CD14-positive monocyte (primary cell): ENCODE measurements around the gene ROR1. TPM values are rescaled to one million over a fixed set of nuclear protein-coding genes. Genes with fewer than 3 reads are reported as not detected.

Experiments used
- DNase-seq, 3 donors: peaks; one replicate each; pipeline ENCODE4 v3.0.0-alpha.2; 2011 to 2022
- H2AFZ ChIP-seq: 2 replicates; pipeline ENCODE4 v1.6.0; 2012; ENCODE audit warnings: mild to moderate bottlenecking, low read depth, low read length, inconsistent platforms; ENCODE audit not compliant: insufficient read depth, poor library complexity, severe bottlenecking
- H3K27ac ChIP-seq, 2 donors: 1 replicate in 1 of 2; 2 replicates in 1 of 2; pipeline ENCODE4 v1.5.1; 2012 to 2013; ENCODE audit warnings: low read length in 2 of 2, control low read depth in 1 of 2, inconsistent platforms in 1 of 2, low read depth in 1 of 2, mild to moderate bottlenecking in 1 of 2
- H3K27me3 ChIP-seq, 2 donors: one replicate each; pipeline versions ENCODE4 v1.6.0 to v1.6.1; 2011 to 2013; ENCODE audit warnings: low read length in 2 of 2; ENCODE audit not compliant: control insufficient read depth in 2 of 2, insufficient read depth in 2 of 2
- H3K36me3 ChIP-seq, 2 donors: replicated peaks in 1 of 2; 1 replicate in 1 of 2; 2 replicates in 1 of 2; pipeline versions ENCODE4 v1.5.1 to v1.6.1; 2012 to 2013; ENCODE audit warnings: low read length in 2 of 2, control low read depth in 1 of 2, inconsistent platforms in 1 of 2, mild to moderate bottlenecking in 1 of 2; ENCODE audit not compliant: insufficient read depth in 2 of 2, control insufficient read depth in 1 of 2
- H3K4me1 ChIP-seq, 2 donors: 1 replicate in 1 of 2; 2 replicates in 1 of 2; pipeline versions ENCODE4 v1.5.1 to v1.6.1; 2012 to 2013; ENCODE audit warnings: low read length in 2 of 2, control low read depth in 1 of 2, inconsistent platforms in 1 of 2, mild to moderate bottlenecking in 1 of 2, moderate library complexity in 1 of 2; ENCODE audit not compliant: insufficient read depth in 2 of 2, control insufficient read depth in 1 of 2
- H3K4me2 ChIP-seq: replicated peaks from 2 replicates; pipeline ENCODE3; 2012; ENCODE audit warnings: low read length, moderate library complexity, mild to moderate bottlenecking; ENCODE audit not compliant: poor library complexity, severe bottlenecking; ENCODE audit errors: extremely low read depth
- H3K4me3 ChIP-seq, 3 experiments: fragments of 200-600 bp in 1 of 3; sonication (generic) in 1 of 3; replicated peaks in 1 of 3; 1 replicate in 2 of 3; 2 replicates in 1 of 3; pipeline ENCODE4 v1.5.1; 2011 to 2013; ENCODE audit warnings: low read length in 3 of 3, mild to moderate bottlenecking in 3 of 3, control low read depth in 2 of 3, low read depth in 2 of 3, inconsistent platforms in 1 of 3, moderate library complexity in 1 of 3
- H3K79me2 ChIP-seq: 2 replicates; pipeline ENCODE4 v1.6.0; 2012; ENCODE audit warnings: mild to moderate bottlenecking, control low read depth, inconsistent platforms, low read length, moderate library complexity; ENCODE audit not compliant: insufficient read depth
- H3K9ac ChIP-seq: 2 replicates; pipeline ENCODE4 v1.6.0; 2017; ENCODE audit warnings: low read length, mild to moderate bottlenecking; ENCODE audit not compliant: insufficient read depth, poor library complexity, severe bottlenecking
- H3K9me3 ChIP-seq, 2 donors: replicated peaks in 1 of 2; 1 replicate in 1 of 2; 2 replicates in 1 of 2; pipeline versions ENCODE4 v1.5.1 to v1.6.1; 2012 to 2013; ENCODE audit warnings: low read length in 2 of 2, control low read depth in 1 of 2; ENCODE audit not compliant: control insufficient read depth in 1 of 2, insufficient read depth in 1 of 2
- H4K20me1 ChIP-seq: 2 replicates; pipeline ENCODE4 v1.6.0; 2012; ENCODE audit warnings: mild to moderate bottlenecking, low read length, control low read depth, moderate library complexity; ENCODE audit not compliant: insufficient read depth
- H3K27ac Mint-ChIP-seq, 7 donors: one replicate each; pipeline ENCODE4 v1.8.0; 2020; ENCODE audit warnings: mild to moderate bottlenecking in 7 of 7, mixed read lengths in 7 of 7, moderate library complexity in 6 of 7, inconsistent platforms in 2 of 7
- H3K27me3 Mint-ChIP-seq, 3 donors: one replicate each; pipeline ENCODE4 v1.8.0; 2021 to 2022; ENCODE audit warnings: low read depth in 3 of 3, mild to moderate bottlenecking in 3 of 3, mixed read lengths in 3 of 3, moderate library complexity in 3 of 3, inconsistent platforms in 1 of 3
- H3K36me3 Mint-ChIP-seq, 2 donors: one replicate each; pipeline ENCODE4 v1.8.0; 2020; ENCODE audit warnings: mixed read lengths in 2 of 2, inconsistent platforms in 1 of 2, mild to moderate bottlenecking in 1 of 2
- H3K4me1 Mint-ChIP-seq: one replicate; pipeline ENCODE4 v1.8.0; 2020; ENCODE audit warnings: mild to moderate bottlenecking, mixed read lengths
- H3K4me3 Mint-ChIP-seq, 2 donors: one replicate each; pipeline ENCODE4 v1.8.0; 2020; ENCODE audit warnings: mild to moderate bottlenecking in 2 of 2, mixed read lengths in 2 of 2, moderate library complexity in 1 of 2
- H3K9me3 Mint-ChIP-seq, 7 donors: one replicate each; pipeline ENCODE4 v1.8.0; 2020 to 2022; ENCODE audit warnings: mixed read lengths in 7 of 7, mild to moderate bottlenecking in 6 of 7, moderate library complexity in 6 of 7, inconsistent platforms in 2 of 7
- WGBS: methylation state at CpG from one replicate; pipeline ENCODE4 v1.1.5; 2013; ENCODE audit warnings: missing lambda C conversion rate; ENCODE audit not compliant: insufficient coverage; 5-methylcytosine and 5-hydroxymethylcytosine counted together
- intact Hi-C, 2 donors: fragments of 100-400 bp; cut with micrococcal nuclease; formaldehyde crosslinking; loops; one replicate each; pipeline versions ENCODE4 v1.15.0 to v1.15.1; 2023
- polyA plus RNA-seq, 3 donors: library from polyadenylated mRNA; depleted of rRNA in 1 of 3; unstranded in 2 of 3; stranded (reverse) in 1 of 3; fragments of 300-500 nt in 2 of 3; fragments of >200 nt in 1 of 3; fragmentation: Illumina TruSeq in 2 of 3; gene quantifications; 1 replicate in 2 of 3; 2 replicates in 1 of 3; pipeline ENCODE4 v1.2.3, GENCODE V29; 2012 to 2021
- TF ChIP-seq, protein P1 (sequence below): fragments of 200-600 bp; IDR thresholded peaks from one replicate; pipeline ENCODE4 v1.8.0; 2022; ENCODE audit warnings: antibody characterized with exemption, mild to moderate bottlenecking

ROR1 gene
- polyA plus RNA-seq, 3 donors, result not detected

DNA sequence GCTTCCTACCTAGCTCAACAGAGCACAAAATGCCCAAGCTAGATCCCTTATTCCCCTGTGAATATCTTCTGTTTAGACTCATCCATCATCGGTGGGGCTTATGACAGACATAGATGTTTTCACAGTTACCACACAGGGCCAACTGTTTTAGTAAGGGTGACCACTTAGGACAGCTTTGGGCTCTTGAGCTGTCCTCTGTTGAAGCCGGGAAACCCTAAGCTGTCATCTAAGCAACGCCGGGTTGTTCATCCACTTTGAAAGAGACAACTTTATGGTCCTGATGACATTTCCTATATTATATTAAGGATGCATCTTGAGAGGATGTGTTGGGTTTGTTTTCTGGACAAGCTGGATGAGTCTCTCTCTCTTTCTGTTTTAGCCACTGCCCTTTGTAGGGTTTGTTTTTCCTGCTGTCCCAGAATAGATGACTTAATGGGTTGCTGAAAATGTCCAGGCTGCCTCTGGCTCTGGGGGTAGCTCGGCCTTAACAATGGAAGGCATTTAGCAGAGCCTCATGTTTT lies 319.1 kb downstream of the ROR1 start:
- intact Hi-C loops, result no loop called here
- no peak overlapping the region for H3K9ac ChIP-seq

DNA sequence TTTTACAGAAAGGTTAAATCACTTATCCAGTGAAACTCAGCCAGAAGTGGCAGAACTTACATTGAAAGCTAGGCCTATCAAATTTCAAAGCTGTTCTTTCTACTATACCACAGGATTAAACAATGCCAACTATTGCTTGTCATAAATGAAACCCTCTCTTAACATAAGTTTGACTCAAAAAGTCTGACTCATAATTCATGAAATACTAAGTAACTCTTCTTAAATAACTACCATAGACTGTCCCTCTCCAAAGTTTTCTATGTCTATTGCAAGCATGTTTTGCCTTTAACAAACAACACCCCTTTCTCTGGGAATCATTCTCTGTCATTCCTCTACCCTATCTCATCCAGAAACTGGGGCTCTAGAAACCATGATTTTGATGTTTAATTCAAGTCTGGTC lies 320.1 kb downstream of the ROR1 start:
- Histone ChIP-seq H2AFZ (no peak overlapping the region), H3K9me3 (no peaks in the 10 kb centered on the region), H3K27ac (no peak overlapping the region), H4K20me1 (no peaks in the 10 kb centered on the region), H3K36me3 (no peaks in the 10 kb centered on the region), H3K27me3 (no peaks in the 10 kb centered on the region), H3K4me1 (no peaks in the 10 kb centered on the region), H3K79me2 (no peaks in the 10 kb centered on the region), H3K4me2 (no peak overlapping the region), H3K4me3 (no peak overlapping the region), H3K9ac (no peak overlapping the region)
- Mint-ChIP-seq H3K4me3 (no peak overlapping the region), H3K27me3 (no peaks in the 10 kb centered on the region), H3K9me3 (peaks cover 0 to 4% (median 2%) of the 10 kb centered on the region in 7 donors), H3K36me3 (no peaks in the 10 kb centered on the region), H3K27ac (no peak overlapping the region), H3K4me1 (no peaks in the 10 kb centered on the region)
- TF ChIP-seq, protein P1, sequence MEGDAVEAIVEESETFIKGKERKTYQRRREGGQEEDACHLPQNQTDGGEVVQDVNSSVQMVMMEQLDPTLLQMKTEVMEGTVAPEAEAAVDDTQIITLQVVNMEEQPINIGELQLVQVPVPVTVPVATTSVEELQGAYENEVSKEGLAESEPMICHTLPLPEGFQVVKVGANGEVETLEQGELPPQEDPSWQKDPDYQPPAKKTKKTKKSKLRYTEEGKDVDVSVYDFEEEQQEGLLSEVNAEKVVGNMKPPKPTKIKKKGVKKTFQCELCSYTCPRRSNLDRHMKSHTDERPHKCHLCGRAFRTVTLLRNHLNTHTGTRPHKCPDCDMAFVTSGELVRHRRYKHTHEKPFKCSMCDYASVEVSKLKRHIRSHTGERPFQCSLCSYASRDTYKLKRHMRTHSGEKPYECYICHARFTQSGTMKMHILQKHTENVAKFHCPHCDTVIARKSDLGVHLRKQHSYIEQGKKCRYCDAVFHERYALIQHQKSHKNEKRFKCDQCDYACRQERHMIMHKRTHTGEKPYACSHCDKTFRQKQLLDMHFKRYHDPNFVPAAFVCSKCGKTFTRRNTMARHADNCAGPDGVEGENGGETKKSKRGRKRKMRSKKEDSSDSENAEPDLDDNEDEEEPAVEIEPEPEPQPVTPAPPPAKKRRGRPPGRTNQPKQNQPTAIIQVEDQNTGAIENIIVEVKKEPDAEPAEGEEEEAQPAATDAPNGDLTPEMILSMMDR, result no peak
- no peak for DNase-seq
- intact Hi-C loops, result no loop called here

More for the DNA sequence above, 319.1 kb downstream of the ROR1 start:
- no peaks in the 10 kb centered on the region for H3K36me3 ChIP-seq
- no peak for DNase-seq
- Mint-ChIP-seq H3K27me3 (no peaks in the 10 kb centered on the region), H3K4me1 (no peaks in the 10 kb centered on the region), H3K27ac (no peak overlapping the region), H3K4me3 (no peak overlapping the region), H3K9me3 (peaks cover 0 to 4% (median 2%) of the 10 kb centered on the region in 7 donors), H3K36me3 (no peaks in the 10 kb centered on the region)
- no peak overlapping the region for H3K4me3 ChIP-seq
- H3K4me1 ChIP-seq, result no peaks in the 10 kb centered on the region
- no peak overlapping the region for H3K4me2 ChIP-seq
- 83% methylated on average over 1 of the region's 5 CpGs for WGBS
- no peaks in the 10 kb centered on the region for H4K20me1 ChIP-seq
- no peaks in the 10 kb centered on the region for H3K79me2 ChIP-seq
- H3K9me3 ChIP-seq, result no peaks in the 10 kb centered on the region
- no peaks in the 10 kb centered on the region for H3K27me3 ChIP-seq
- H2AFZ ChIP-seq, result no peak overlapping the region
- TF ChIP-seq, protein P1, result no peak
- no peak overlapping the region for H3K27ac ChIP-seq
